Measurements from ENCODE around the gene TRMT6.

TRMT6 gene

DNA sequence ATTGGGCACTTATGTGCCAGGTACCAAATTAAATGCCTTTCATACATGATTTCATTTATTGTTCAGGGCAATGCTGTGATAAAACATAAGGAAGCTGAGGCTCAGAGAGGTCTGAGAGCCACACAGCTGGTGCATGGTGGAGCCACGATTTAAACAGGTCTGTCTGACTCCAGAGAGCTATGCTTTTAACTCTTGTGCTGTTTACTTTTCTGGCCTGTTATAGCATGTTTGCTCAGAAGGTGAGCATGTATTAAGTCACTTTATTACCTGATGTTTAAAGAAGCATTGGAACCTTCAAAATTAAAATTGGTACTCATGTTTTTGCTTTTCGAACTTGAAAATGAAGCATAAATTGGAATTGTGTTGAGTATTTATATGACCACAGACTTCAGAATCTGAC is 26.9 kb upstream of the TRMT6 start:
- Histone ChIP-seq H3K27me3 (ENCODE audit: control insufficient read depth, insufficient read depth, low read length) (no peaks in the 10 kb centered on the region), H3K9ac (ENCODE audit: low read length) (no peak overlapping the region), H3K4me1 (ENCODE audit: control insufficient read depth, insufficient read depth, low read length) (no peaks in the 10 kb centered on the region), H3K9me3 (ENCODE audit: control insufficient read depth, insufficient read depth, low read depth, low read length) (no peaks in the 10 kb centered on the region), H3K27ac (ENCODE audit: low read depth, low read length) (no peak overlapping the region), H3K4me3 (ENCODE audit: low read depth, low read length) (no peak overlapping the region), H3K36me3 (ENCODE audit: control insufficient read depth, insufficient read depth, low read length) (peaks cover 74% of the 10 kb centered on the region)

DNA sequence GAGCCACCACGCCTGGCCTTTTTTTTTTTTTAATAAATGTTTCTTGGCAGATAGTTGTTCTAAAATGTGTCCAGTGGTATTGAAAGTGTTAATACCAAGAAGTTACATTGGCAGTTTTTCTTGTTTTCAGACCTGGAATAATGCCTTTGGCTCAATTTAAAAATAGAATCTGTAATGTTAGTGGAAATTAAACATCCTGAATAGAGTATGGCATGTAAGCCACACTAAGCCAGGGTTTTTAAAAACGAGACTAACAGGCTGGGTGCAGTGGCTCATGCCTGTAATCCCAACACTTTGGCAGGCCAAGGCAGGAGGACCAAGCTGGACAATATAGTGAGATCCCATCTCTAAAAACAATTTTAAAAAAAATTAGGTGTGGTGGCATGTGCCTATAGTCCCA is 25.4 kb upstream of the TRMT6 start:
- peaks cover 3% of the 10 kb centered on the region for H3K4me1 ChIP-seq (ENCODE audit: control insufficient read depth, insufficient read depth, low read length)
- H3K9ac ChIP-seq (ENCODE audit: low read length) = no peak overlapping the region
- peaks cover 73% of the 10 kb centered on the region for H3K36me3 ChIP-seq (ENCODE audit: control insufficient read depth, insufficient read depth, low read length)
- H3K4me3 ChIP-seq (ENCODE audit: low read depth, low read length) = no peak overlapping the region
- H3K27me3 ChIP-seq (ENCODE audit: control insufficient read depth, insufficient read depth, low read length) = peaks cover 1% of the 10 kb centered on the region; the same call in 1 of the 2 replicates
- H3K27ac ChIP-seq (ENCODE audit: low read depth, low read length) = no peak overlapping the region
- no peaks in the 10 kb centered on the region for H3K9me3 ChIP-seq (ENCODE audit: control insufficient read depth, insufficient read depth, low read depth, low read length)

DNA sequence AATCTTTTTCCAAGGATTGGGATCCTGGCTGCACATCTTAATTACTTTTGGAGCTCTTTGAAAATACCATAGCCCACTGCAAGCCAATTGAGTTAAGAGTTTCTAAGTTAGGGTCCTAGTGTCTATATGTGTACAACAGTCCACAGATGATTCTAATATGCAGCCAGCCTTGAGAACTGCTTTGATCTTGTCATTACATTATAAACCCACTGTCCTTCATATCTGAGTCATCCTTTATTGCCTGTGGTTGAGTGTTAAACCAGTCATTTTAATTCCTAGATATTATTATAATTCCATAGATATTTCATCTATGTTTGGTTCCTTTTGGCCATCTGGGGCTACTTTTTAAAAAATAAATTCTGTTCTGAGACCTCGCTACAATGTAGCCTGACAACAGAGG is 24.2 kb upstream of the TRMT6 start:
- H3K9me3 ChIP-seq (ENCODE audit: control insufficient read depth, insufficient read depth, low read depth, low read length) = no peaks in the 10 kb centered on the region
- no peak overlapping the region for H3K9ac ChIP-seq (ENCODE audit: low read length)
- no peak overlapping the region for H3K27ac ChIP-seq (ENCODE audit: low read depth, low read length)
- H3K36me3 ChIP-seq (ENCODE audit: control insufficient read depth, insufficient read depth, low read length) = peaks cover 67% of the 10 kb centered on the region
- H3K27me3 ChIP-seq (ENCODE audit: control insufficient read depth, insufficient read depth, low read length) = peaks cover 13% of the 10 kb centered on the region
- H3K4me3 ChIP-seq (ENCODE audit: low read depth, low read length) = no peak overlapping the region
- peaks cover 13% of the 10 kb centered on the region for H3K4me1 ChIP-seq (ENCODE audit: control insufficient read depth, insufficient read depth, low read length)

DNA sequence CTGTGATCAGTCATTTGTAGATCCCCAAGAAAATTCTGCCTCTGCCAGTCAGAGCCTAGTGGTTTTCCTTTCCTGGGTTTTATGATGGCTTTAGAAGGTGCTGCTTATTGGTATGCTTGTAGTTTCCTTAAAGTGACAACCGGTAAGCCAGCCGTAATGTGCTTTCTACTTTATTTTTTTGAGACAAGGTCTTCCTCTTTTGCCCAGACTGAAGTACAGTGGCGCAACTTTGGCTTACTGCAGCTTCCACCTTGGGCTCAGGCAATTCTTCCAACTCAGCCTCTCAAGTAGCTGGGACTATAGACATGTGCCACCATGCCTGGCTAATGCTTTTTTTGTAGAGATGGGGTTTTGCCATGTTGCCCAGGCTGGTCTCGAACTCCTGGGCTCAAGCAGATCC is 23.6 kb upstream of the TRMT6 start:
- peaks cover 13% of the 10 kb centered on the region for H3K4me1 ChIP-seq (ENCODE audit: control insufficient read depth, insufficient read depth, low read length)
- peaks cover 62% of the 10 kb centered on the region for H3K36me3 ChIP-seq (ENCODE audit: control insufficient read depth, insufficient read depth, low read length)
- H3K9me3 ChIP-seq (ENCODE audit: control insufficient read depth, insufficient read depth, low read depth, low read length) = no peaks in the 10 kb centered on the region
- H3K27me3 ChIP-seq (ENCODE audit: control insufficient read depth, insufficient read depth, low read length) = peaks cover 17% of the 10 kb centered on the region
- H3K9ac ChIP-seq (ENCODE audit: low read length) = no peak overlapping the region
- H3K4me3 ChIP-seq (ENCODE audit: low read depth, low read length) = no peak overlapping the region
- no peak overlapping the region for H3K27ac ChIP-seq (ENCODE audit: low read depth, low read length)

DNA sequence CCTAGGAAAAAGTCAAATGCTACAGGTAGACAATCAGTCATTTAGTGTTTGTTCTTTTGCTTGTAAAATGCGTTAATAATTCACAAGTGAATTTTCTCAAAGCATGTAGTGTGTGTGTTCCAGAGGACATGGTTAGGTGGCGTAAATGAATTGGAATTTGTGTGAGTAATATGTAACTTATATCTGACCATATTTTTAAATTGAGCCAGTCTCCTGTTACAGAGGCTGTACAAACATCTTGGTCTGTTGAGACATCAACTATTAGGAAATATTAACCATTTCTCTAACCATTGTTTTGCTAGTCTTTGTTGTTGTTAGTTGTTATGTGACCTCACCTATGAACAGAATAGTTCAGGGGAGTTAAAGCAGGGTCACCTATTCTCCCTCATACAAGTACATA is 22.8 kb upstream of the TRMT6 start:
- Histone ChIP-seq H3K27me3 (ENCODE audit: control insufficient read depth, insufficient read depth, low read length) (peaks cover 24% of the 10 kb centered on the region), H3K4me1 (ENCODE audit: control insufficient read depth, insufficient read depth, low read length) (peaks cover 13% of the 10 kb centered on the region), H3K9ac (ENCODE audit: low read length) (no peak overlapping the region), H3K4me3 (ENCODE audit: low read depth, low read length) (no peak overlapping the region), H3K9me3 (ENCODE audit: control insufficient read depth, insufficient read depth, low read depth, low read length) (no peaks in the 10 kb centered on the region), H3K36me3 (ENCODE audit: control insufficient read depth, insufficient read depth, low read length) (peaks cover 54% of the 10 kb centered on the region), H3K27ac (ENCODE audit: low read depth, low read length) (no peak overlapping the region)

DNA sequence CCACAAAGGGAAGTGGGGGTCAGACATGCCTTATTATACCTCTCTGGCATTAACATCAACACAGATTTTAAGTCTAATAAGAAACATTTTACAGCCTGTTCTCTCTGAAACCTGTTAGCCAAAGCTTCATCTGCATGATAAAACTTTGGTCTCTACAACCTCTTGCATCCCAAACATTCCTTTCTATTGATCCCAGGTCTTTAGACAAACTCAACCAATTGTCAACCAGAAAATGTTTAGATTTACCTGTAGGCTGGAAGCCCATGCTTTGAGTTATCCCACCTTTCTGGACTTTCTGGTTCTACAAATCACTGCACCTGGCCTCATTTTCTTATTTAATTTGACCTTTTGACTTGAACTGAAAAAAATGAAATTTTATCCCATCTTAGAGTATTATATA is 20.9 kb upstream of the TRMT6 start:
- Histone ChIP-seq H3K36me3 (ENCODE audit: control insufficient read depth, insufficient read depth, low read length) (peaks cover 54% of the 10 kb centered on the region), H3K27me3 (ENCODE audit: control insufficient read depth, insufficient read depth, low read length) (peaks cover 39% of the 10 kb centered on the region), H3K4me1 (ENCODE audit: control insufficient read depth, insufficient read depth, low read length) (peaks cover 13% of the 10 kb centered on the region), H3K4me3 (ENCODE audit: low read depth, low read length) (peak overlapping the region; percentile 21; the same call in 1 of the 2 replicates), H3K9ac (ENCODE audit: low read length) (no peak overlapping the region), H3K27ac (ENCODE audit: low read depth, low read length) (no peak overlapping the region), H3K9me3 (ENCODE audit: control insufficient read depth, insufficient read depth, low read depth, low read length) (no peaks in the 10 kb centered on the region)

DNA sequence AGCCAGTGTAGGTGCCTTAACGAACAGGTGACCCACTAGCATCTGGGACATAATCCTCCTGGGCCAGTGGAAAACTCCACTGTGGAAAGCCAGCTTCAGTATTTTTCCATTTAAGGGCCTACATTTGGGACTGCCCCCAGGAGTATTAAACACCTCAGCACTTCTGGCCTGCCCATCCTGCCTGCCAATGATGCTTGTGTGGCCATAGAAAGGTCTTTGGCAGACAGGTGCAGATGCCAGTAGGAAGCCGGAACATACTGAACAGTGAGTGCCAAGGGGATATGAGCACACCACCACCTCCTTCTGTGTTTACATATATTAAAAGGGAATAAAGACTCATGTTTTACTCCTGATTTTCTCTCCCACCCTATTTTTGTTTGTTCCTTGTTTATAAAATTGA is 20.0 kb upstream of the TRMT6 start:
- H3K27me3 ChIP-seq (ENCODE audit: control insufficient read depth, insufficient read depth, low read length) = peaks cover 39% of the 10 kb centered on the region
- H3K4me1 ChIP-seq (ENCODE audit: control insufficient read depth, insufficient read depth, low read length) = peaks cover 13% of the 10 kb centered on the region
- no peak overlapping the region for H3K4me3 ChIP-seq (ENCODE audit: low read depth, low read length)
- no peaks in the 10 kb centered on the region for H3K9me3 ChIP-seq (ENCODE audit: control insufficient read depth, insufficient read depth, low read depth, low read length)
- H3K9ac ChIP-seq (ENCODE audit: low read length) = no peak overlapping the region
- no peak overlapping the region for H3K27ac ChIP-seq (ENCODE audit: low read depth, low read length)
- peaks cover 57% of the 10 kb centered on the region for H3K36me3 ChIP-seq (ENCODE audit: control insufficient read depth, insufficient read depth, low read length)

DNA sequence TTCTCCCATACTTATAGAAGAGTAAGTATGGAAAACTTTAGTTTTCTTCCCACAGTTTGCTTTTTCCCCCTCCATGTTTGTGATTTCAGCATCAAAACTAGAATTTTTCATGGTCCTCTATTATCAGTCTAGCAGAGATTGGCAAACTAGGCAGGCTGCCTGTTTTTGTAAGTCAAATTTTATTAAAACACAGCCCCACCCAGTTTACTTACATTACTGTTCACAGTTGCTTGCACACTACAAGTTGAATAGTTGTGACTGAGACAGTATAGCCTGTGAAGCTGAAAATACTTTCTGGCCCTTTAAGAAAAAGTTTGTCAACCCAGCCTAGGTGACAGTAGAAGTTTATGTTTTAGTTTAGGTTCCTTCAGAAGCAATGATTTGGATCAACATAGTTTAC is 19.6 kb upstream of the TRMT6 start:
- H3K27me3 ChIP-seq (ENCODE audit: control insufficient read depth, insufficient read depth, low read length) = peaks cover 39% of the 10 kb centered on the region
- no peak overlapping the region for H3K4me3 ChIP-seq (ENCODE audit: low read depth, low read length)
- H3K36me3 ChIP-seq (ENCODE audit: control insufficient read depth, insufficient read depth, low read length) = peaks cover 57% of the 10 kb centered on the region
- H3K9ac ChIP-seq (ENCODE audit: low read length) = no peak overlapping the region
- peaks cover 13% of the 10 kb centered on the region for H3K4me1 ChIP-seq (ENCODE audit: control insufficient read depth, insufficient read depth, low read length)
- H3K27ac ChIP-seq (ENCODE audit: low read depth, low read length) = no peak overlapping the region
- no peaks in the 10 kb centered on the region for H3K9me3 ChIP-seq (ENCODE audit: control insufficient read depth, insufficient read depth, low read depth, low read length)

DNA sequence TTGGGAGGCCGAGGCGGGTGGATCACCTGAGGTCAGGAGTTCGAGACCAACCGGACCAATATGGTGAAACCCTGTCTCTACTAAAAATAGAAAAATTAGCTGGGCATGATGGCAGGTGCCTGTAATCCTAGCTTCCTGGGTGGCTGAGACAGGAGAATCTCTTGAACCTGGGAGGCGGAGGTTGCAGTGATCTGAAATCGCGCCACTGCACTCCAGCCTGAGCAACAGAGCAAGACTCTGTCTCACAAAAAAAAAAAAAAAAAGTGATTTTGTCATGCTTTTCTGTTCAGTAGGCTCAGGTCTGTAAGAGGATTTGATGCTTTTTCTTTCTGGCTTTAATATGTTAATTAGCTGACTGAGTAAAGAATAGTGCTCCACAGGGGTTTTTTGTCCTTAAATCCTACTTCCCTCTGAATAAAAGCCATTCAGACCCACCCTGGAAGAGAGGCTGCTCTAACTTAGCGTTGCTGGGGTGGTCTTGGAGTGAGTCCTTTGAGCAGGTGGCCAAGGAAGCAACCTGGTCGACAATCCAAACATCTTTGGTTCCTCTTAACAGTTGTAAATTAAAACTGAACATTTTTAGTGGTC is 19.1 kb upstream of the TRMT6 start:
- H3K4me3 ChIP-seq (ENCODE audit: low read depth, low read length) = no peak overlapping the region
- peaks cover 13% of the 10 kb centered on the region for H3K4me1 ChIP-seq (ENCODE audit: control insufficient read depth, insufficient read depth, low read length)
- peaks cover 39% of the 10 kb centered on the region for H3K27me3 ChIP-seq (ENCODE audit: control insufficient read depth, insufficient read depth, low read length)
- H3K36me3 ChIP-seq (ENCODE audit: control insufficient read depth, insufficient read depth, low read length) = peaks cover 57% of the 10 kb centered on the region
- H3K9me3 ChIP-seq (ENCODE audit: control insufficient read depth, insufficient read depth, low read depth, low read length) = no peaks in the 10 kb centered on the region
- H3K9ac ChIP-seq (ENCODE audit: low read length) = no peak overlapping the region
- no peak overlapping the region for H3K27ac ChIP-seq (ENCODE audit: low read depth, low read length)

DNA sequence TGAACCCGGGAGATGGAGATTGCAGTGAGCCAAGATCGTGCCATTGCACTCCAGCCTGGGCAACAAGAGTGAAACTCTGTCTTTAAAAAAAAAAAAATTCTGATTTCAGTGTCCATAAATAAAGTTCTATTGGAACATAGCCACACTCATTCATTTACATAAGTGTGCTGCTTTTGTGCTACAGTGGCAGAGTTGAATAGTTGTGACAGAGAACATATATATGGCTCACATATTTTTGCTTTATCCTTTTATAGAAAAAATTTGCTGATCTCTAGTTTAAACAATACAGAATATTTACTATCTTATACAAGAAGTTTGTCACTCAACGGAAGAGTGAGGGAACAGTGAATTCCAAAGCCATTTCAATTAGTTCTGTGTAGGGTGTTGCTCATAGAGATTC is 18.1 kb upstream of the TRMT6 start:
- Histone ChIP-seq H3K36me3 (ENCODE audit: control insufficient read depth, insufficient read depth, low read length) (peaks cover 54% of the 10 kb centered on the region), H3K27me3 (ENCODE audit: control insufficient read depth, insufficient read depth, low read length) (peaks cover 39% of the 10 kb centered on the region), H3K9me3 (ENCODE audit: control insufficient read depth, insufficient read depth, low read depth, low read length) (no peaks in the 10 kb centered on the region), H3K9ac (ENCODE audit: low read length) (no peak overlapping the region), H3K27ac (ENCODE audit: low read depth, low read length) (no peak overlapping the region), H3K4me3 (ENCODE audit: low read depth, low read length) (no peak overlapping the region), H3K4me1 (ENCODE audit: control insufficient read depth, insufficient read depth, low read length) (peaks cover 13% of the 10 kb centered on the region)

DNA sequence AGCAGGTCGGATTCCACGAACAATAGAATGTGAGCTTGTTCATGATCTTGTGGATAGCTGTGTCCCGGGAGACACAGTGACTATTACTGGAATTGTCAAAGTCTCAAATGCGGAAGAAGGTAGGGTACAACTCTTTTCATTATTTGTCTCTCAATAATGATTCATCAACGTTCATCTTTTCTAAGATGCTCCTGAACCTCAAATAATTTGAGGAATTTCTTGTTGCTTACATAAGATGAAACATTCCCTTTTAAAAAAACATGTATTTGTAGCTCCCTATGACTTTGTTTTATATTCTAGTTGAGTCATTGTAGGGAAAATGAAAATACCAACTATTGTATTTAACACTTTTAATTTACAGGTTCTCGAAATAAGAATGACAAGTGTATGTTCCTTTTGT is 17.1 kb upstream of the TRMT6 start:
- H3K9ac ChIP-seq (ENCODE audit: low read length) = no peak overlapping the region
- peaks cover 55% of the 10 kb centered on the region for H3K36me3 ChIP-seq (ENCODE audit: control insufficient read depth, insufficient read depth, low read length)
- peaks cover 13% of the 10 kb centered on the region for H3K4me1 ChIP-seq (ENCODE audit: control insufficient read depth, insufficient read depth, low read length)
- H3K27me3 ChIP-seq (ENCODE audit: control insufficient read depth, insufficient read depth, low read length) = peaks cover 39% of the 10 kb centered on the region
- H3K4me3 ChIP-seq (ENCODE audit: low read depth, low read length) = no peak overlapping the region
- H3K9me3 ChIP-seq (ENCODE audit: control insufficient read depth, insufficient read depth, low read depth, low read length) = no peaks in the 10 kb centered on the region
- no peak overlapping the region for H3K27ac ChIP-seq (ENCODE audit: low read depth, low read length)

DNA sequence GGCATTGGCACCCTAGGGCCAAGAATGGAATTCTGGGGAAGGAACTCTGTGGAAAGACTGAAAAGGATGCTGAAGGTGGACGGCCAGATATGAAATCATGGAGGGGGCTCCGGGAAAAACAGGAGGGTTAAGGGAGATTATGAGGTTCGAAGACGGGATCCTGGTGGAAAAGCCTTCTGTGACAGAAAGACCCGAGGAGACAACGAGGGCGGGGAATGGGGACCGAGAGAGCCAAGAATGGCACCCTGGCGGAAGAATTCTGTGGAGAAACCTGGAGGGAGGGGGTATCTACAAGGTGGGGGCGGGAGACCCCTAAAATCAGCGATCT is 426 bp downstream of the TRMT6 start:
- Histone ChIP-seq H3K36me3 (ENCODE audit: control insufficient read depth, insufficient read depth, low read length) (peaks cover 59% of the 10 kb centered on the region), H3K4me3 (ENCODE audit: low read depth, low read length) (peak overlapping the region; percentile 95), H3K27me3 (ENCODE audit: control insufficient read depth, insufficient read depth, low read length) (no peaks in the 10 kb centered on the region), H3K4me1 (ENCODE audit: control insufficient read depth, insufficient read depth, low read length) (peaks cover 4% of the 10 kb centered on the region), H3K9ac (ENCODE audit: low read length) (peak overlapping the region; percentile 91), H3K9me3 (ENCODE audit: control insufficient read depth, insufficient read depth, low read depth, low read length) (no peaks in the 10 kb centered on the region), H3K27ac (ENCODE audit: low read depth, low read length) (peak overlapping the region; percentile 53; the same call in 1 of the 2 replicates)
